ENCODE results near the gene NOL9.

GRCh38 chr1:6523566-6523965 lies 30.7 kb downstream of the NOL9 start:
- TF ChIP-seq CTCF (IDR thresholded peaks at IDR 0.05) (peak in 1 of 2 donors; percentile 23), POLR2AphosphoS5 (IDR thresholded peaks at IDR 0.05) (no peak), POLR2A (IDR thresholded peaks at IDR 0.05) (no peak)
